Measurements from ENCODE around the gene HBZ.

DNA sequence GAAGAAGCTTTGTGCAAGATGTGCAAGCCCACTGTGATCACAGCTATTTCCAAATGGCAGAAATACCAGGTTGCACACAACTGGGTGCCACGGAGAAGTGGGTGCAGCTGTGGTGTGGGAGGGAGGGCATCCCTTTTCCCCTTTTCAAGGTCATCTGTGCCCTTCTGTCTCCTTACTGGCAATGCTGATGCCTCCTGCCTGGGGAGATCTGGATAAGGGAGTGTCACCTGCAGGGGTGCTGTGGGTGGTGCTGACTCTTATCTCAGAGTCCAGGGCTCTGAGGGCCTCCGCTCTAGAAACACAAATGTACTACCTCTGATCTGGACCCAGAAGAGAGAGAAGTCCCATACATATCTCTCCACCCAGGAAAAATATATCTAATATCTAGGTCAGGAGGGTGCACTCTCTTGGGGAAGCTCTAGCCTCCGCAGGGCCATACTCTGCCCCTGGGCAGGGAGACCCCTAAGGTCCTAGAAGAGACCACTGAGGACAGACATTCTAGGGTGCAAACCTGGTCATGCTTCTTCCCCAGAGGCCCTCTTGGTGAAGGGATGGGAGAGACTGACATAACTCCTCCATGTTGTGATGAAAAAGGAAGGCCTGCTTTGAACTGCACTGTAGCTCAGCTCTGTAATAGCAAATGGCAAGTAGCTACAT is 32.5 kb upstream of the HBZ start:
- TF ChIP-seq EZH2 (IDR thresholded peaks at IDR 0.05; ENCODE audit: borderline replicate concordance) (no peak), EZH2phosphoT487 (IDR thresholded peaks at IDR 0.05; ENCODE audit: low read depth, severe bottlenecking, unreplicated experiment) (no peak)
- TF ChIP-seq, protein P1, sequence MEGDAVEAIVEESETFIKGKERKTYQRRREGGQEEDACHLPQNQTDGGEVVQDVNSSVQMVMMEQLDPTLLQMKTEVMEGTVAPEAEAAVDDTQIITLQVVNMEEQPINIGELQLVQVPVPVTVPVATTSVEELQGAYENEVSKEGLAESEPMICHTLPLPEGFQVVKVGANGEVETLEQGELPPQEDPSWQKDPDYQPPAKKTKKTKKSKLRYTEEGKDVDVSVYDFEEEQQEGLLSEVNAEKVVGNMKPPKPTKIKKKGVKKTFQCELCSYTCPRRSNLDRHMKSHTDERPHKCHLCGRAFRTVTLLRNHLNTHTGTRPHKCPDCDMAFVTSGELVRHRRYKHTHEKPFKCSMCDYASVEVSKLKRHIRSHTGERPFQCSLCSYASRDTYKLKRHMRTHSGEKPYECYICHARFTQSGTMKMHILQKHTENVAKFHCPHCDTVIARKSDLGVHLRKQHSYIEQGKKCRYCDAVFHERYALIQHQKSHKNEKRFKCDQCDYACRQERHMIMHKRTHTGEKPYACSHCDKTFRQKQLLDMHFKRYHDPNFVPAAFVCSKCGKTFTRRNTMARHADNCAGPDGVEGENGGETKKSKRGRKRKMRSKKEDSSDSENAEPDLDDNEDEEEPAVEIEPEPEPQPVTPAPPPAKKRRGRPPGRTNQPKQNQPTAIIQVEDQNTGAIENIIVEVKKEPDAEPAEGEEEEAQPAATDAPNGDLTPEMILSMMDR (IDR thresholded peaks at IDR 0.05; ENCODE audit: poor library complexity): no peak

All from hepatocyte (in vitro differentiated cells).